Thyroid gland (tissue), 4 donors: ENCODE measurements around the gene CHRND.

ENCODE experiments used
- CTCF ChIP-seq, 6 experiments: fragments of 200-600 bp in 3 of 6; fragments of 450-650 bp in 3 of 6; sonication (generic) in 3 of 6; IDR thresholded peaks; one replicate each; pipeline ENCODE4 v1.5.1; 2016 to 2019; ENCODE audit warnings: antibody characterized with exemption in 6 of 6, mild to moderate bottlenecking in 2 of 6, inconsistent platforms in 1 of 6, moderate library complexity in 1 of 6
- POLR2A ChIP-seq, 2 donors: fragments of 450-650 bp; IDR thresholded peaks; one replicate each; pipeline ENCODE4 v1.6.1; 2017; ENCODE audit warnings: antibody characterized with exemption in 2 of 2, mild to moderate bottlenecking in 2 of 2, moderate library complexity in 1 of 2

- no peak for TF ChIP-seq CTCF (IDR thresholded peaks at IDR 0.05)
- TF ChIP-seq POLR2A (IDR thresholded peaks at IDR 0.05) = no peak
Observed at GRCh38 chr2:232511336-232511890, 14.5 kb upstream of the CHRND start.
